Naive B cell (primary cell): ENCODE measurements around the gene DYDC1. TPM values are rescaled to one million over a fixed set of nuclear protein-coding genes. Genes with fewer than 3 reads are reported as not detected.
"Not testable (repeated sequence)": the region's sequence is repeated elsewhere in the genome, so short reads cannot be mapped to it uniquely, and the experiment has no call there.

ENCODE experiments used
- ATAC-seq, 2 donors: fragments of 150-1000 bp; cut with Tn5 transposase; 2 replicates each; pipeline ENCODE4 v1.10.0; 2021; ENCODE audit warnings: low read depth in 2 of 2, mild to moderate bottlenecking in 2 of 2, moderate library complexity in 2 of 2
- DNase-seq: peaks from one replicate; pipeline ENCODE4 v3.0.0; 2022
- H3K27ac Mint-ChIP-seq, 6 donors: one replicate each; pipeline ENCODE4 v1.8.0; 2020 to 2022; ENCODE audit warnings: mild to moderate bottlenecking in 6 of 6, mixed read lengths in 6 of 6, moderate library complexity in 5 of 6, inconsistent platforms in 2 of 6
- H3K27me3 Mint-ChIP-seq, 3 donors: one replicate each; pipeline ENCODE4 v1.8.0; 2021 to 2022; ENCODE audit warnings: mixed read lengths in 3 of 3, mild to moderate bottlenecking in 1 of 3
- H3K36me3 Mint-ChIP-seq, 2 donors: one replicate each; pipeline ENCODE4 v1.8.0; 2020 to 2022; ENCODE audit warnings: mixed read lengths in 2 of 2, inconsistent platforms in 1 of 2, mild to moderate bottlenecking in 1 of 2
- H3K4me1 Mint-ChIP-seq, 3 donors: one replicate each; pipeline ENCODE4 v1.8.0; 2020 to 2022; ENCODE audit warnings: mixed read lengths in 3 of 3, inconsistent platforms in 1 of 3, mild to moderate bottlenecking in 1 of 3, moderate library complexity in 1 of 3
- H3K4me3 Mint-ChIP-seq, 8 donors: one replicate each; pipeline ENCODE4 v1.8.0; 2020 to 2022; ENCODE audit warnings: mild to moderate bottlenecking in 8 of 8, mixed read lengths in 8 of 8, moderate library complexity in 8 of 8, inconsistent platforms in 2 of 8
- H3K9me3 Mint-ChIP-seq, 7 donors: one replicate each; pipeline ENCODE4 v1.8.0; 2020 to 2022; ENCODE audit warnings: mixed read lengths in 7 of 7, mild to moderate bottlenecking in 5 of 7, inconsistent platforms in 2 of 7, moderate library complexity in 1 of 7
- polyA plus RNA-seq, 6 donors: library from polyadenylated mRNA; unstranded; fragments of 300-500 nt; fragmentation: Illumina TruSeq; gene quantifications; one replicate each; pipeline ENCODE4 v1.2.3, GENCODE V29; 2021; ENCODE audit warnings: low read depth in 6 of 6

DYDC1 gene
- polyA plus RNA-seq, 6 donors from 2014 or later = not detected

GRCh38 chr10:80372675-80373074 is 16.1 kb upstream of the DYDC1 start:
- Mint-ChIP-seq H3K36me3 (peaks cover 11 to 13% of the 10 kb centered on the region in 2 donors), H3K4me1 (no peaks in the 10 kb centered on the region)
- no peak for ATAC-seq

GRCh38 chr10:80371467-80371866 is 14.9 kb upstream of the DYDC1 start:
- H3K36me3 Mint-ChIP-seq = peaks cover 15 to 25% of the 10 kb centered on the region in 2 donors
- peaks cover 8 to 32% (median 24%) of the 10 kb centered on the region in 7 donors for H3K9me3 Mint-ChIP-seq
- ATAC-seq (no peak), DNase-seq (no peak)
- H3K4me3 Mint-ChIP-seq = no peak overlapping the region
- peaks cover 0 to 4% (median 0%) of the 10 kb centered on the region in 3 donors for H3K27me3 Mint-ChIP-seq
- H3K4me1 Mint-ChIP-seq = no peaks in the 10 kb centered on the region
- no peak overlapping the region for H3K27ac Mint-ChIP-seq

More at GRCh38 chr10:80372675-80373074, 16.1 kb upstream of the DYDC1 start:
- H3K9me3 Mint-ChIP-seq = peaks cover 3 to 20% (median 13%) of the 10 kb centered on the region in 7 donors
- DNase-seq = no peak
- H3K4me3 Mint-ChIP-seq = no peak overlapping the region
- H3K27me3 Mint-ChIP-seq = no peaks in the 10 kb centered on the region
- no peak overlapping the region for H3K27ac Mint-ChIP-seq

GRCh38 chr10:80365510-80365909 is 9.0 kb upstream of the DYDC1 start:
- peaks cover 18 to 25% of the 10 kb centered on the region in 2 donors for H3K36me3 Mint-ChIP-seq
- ATAC-seq = no peak
- H3K27me3 Mint-ChIP-seq = peaks cover 0 to 4% (median 0%) of the 10 kb centered on the region in 3 donors
- H3K4me1 Mint-ChIP-seq = no peaks in the 10 kb centered on the region
- H3K4me3 Mint-ChIP-seq = no peak overlapping the region
- no peak overlapping the region for H3K27ac Mint-ChIP-seq
- H3K9me3 Mint-ChIP-seq = peaks cover 11 to 36% (median 28%) of the 10 kb centered on the region in 7 donors
- DNase-seq = no peak

GRCh38 chr10:80359644-80360043 is 3.1 kb upstream of the DYDC1 start:
- Mint-ChIP-seq H3K27me3 (peaks cover 19 to 38% (median 31%) of the 10 kb centered on the region in 3 donors), H3K4me1 (peaks cover 9 to 15% (median 12%) of the 10 kb centered on the region in 3 donors), H3K36me3 (peaks cover 0 to 5% of the 10 kb centered on the region in 2 donors), H3K9me3 (peaks cover 0 to 6% (median 0%) of the 10 kb centered on the region in 7 donors), H3K4me3 (no peak overlapping the region), H3K27ac (no peak overlapping the region)
- DNase-seq (no peak), ATAC-seq (no peak)

GRCh38 chr10:80358925-80359324 is 2.4 kb upstream of the DYDC1 start:
- not testable (repeated sequence) for H3K9me3 Mint-ChIP-seq, H3K36me3 Mint-ChIP-seq, H3K4me3 Mint-ChIP-seq, DNase-seq, H3K27ac Mint-ChIP-seq, ATAC-seq
- Mint-ChIP-seq H3K4me1 (peaks cover 9 to 15% (median 12%) of the 10 kb centered on the region in 3 donors), H3K27me3 (peaks cover 22 to 38% (median 31%) of the 10 kb centered on the region in 3 donors)

GRCh38 chr10:80357851-80358125 is 1.2 kb upstream of the DYDC1 start:
- ATAC-seq = no peak
- Mint-ChIP-seq H3K36me3 (peaks cover 0 to 5% of the 10 kb centered on the region in 2 donors), H3K4me3 (peak overlapping the region in 7 of 8 donors; percentile 29 to 88 (median 79)), H3K9me3 (peaks cover 0 to 6% (median 0%) of the 10 kb centered on the region in 7 donors), H3K27ac (no peak overlapping the region), H3K4me1 (peaks cover 9 to 15% (median 12%) of the 10 kb centered on the region in 3 donors), H3K27me3 (peaks cover 22 to 38% (median 31%) of the 10 kb centered on the region in 3 donors)
- no peak for DNase-seq

GRCh38 chr10:80356989-80357850 is 665 bp upstream of the DYDC1 start:
- Mint-ChIP-seq H3K4me1 (peaks cover 9 to 15% (median 12%) of the 10 kb centered on the region in 3 donors), H3K36me3 (peaks cover 0 to 5% of the 10 kb centered on the region in 2 donors), H3K27ac (peak overlapping the region in 1 of 6 donors; percentile 79), H3K9me3 (peaks cover 0 to 6% (median 0%) of the 10 kb centered on the region in 7 donors), H3K27me3 (peaks cover 22 to 38% (median 31%) of the 10 kb centered on the region in 3 donors), H3K4me3 (peak overlapping the region; percentile 65 to 88 (median 82))
- DNase-seq (no peak), ATAC-seq (peak; percentile 31 to 41)

- peaks cover 12 to 26% (median 20%) of the 10 kb centered on the region in 3 donors for H3K27me3 Mint-ChIP-seq
- H3K4me3 Mint-ChIP-seq = no peak overlapping the region
- H3K9me3 Mint-ChIP-seq = no peaks in the 10 kb centered on the region
- peaks cover 0 to 6% (median 0%) of the 10 kb centered on the region in 3 donors for H3K4me1 Mint-ChIP-seq
- no peak overlapping the region for H3K27ac Mint-ChIP-seq
- ATAC-seq = no peak
- DNase-seq = no peak
- H3K36me3 Mint-ChIP-seq = peaks cover 0 to 5% of the 10 kb centered on the region in 2 donors
Observed at GRCh38 chr10:80351220-80351619, 5.3 kb downstream of the DYDC1 start.

- Mint-ChIP-seq H3K9me3 (no peaks in the 10 kb centered on the region), H3K27ac (no peak overlapping the region), H3K4me3 (no peak overlapping the region), H3K27me3 (peaks cover 2 to 18% (median 12%) of the 10 kb centered on the region in 3 donors), H3K4me1 (no peaks in the 10 kb centered on the region), H3K36me3 (no peaks in the 10 kb centered on the region)
- no peak for ATAC-seq
- DNase-seq = no peak
Observed at GRCh38 chr10:80350251-80350650, 6.3 kb downstream of the DYDC1 start.

GRCh38 chr10:80344912-80345311 is 11.6 kb downstream of the DYDC1 start:
- Mint-ChIP-seq H3K9me3 (no peaks in the 10 kb centered on the region), H3K27me3 (peaks cover 0 to 2% (median 0%) of the 10 kb centered on the region in 3 donors), H3K36me3 (no peaks in the 10 kb centered on the region), H3K4me3 (no peak overlapping the region), H3K4me1 (no peaks in the 10 kb centered on the region), H3K27ac (no peak overlapping the region)
- no peak for ATAC-seq
- no peak for DNase-seq

GRCh38 chr10:80344276-80344675 is 12.3 kb downstream of the DYDC1 start:
- ATAC-seq (no peak), DNase-seq (no peak)
- H3K4me1 Mint-ChIP-seq = no peaks in the 10 kb centered on the region
- no peaks in the 10 kb centered on the region for H3K36me3 Mint-ChIP-seq
- H3K27ac Mint-ChIP-seq = no peak overlapping the region
- H3K4me3 Mint-ChIP-seq = no peak overlapping the region
- no peaks in the 10 kb centered on the region for H3K27me3 Mint-ChIP-seq
- H3K9me3 Mint-ChIP-seq = no peaks in the 10 kb centered on the region

- peaks cover 0 to 4% (median 0%) of the 10 kb centered on the region in 7 donors for H3K9me3 Mint-ChIP-seq
- no peak for ATAC-seq
- H3K27me3 Mint-ChIP-seq = no peaks in the 10 kb centered on the region
- no peak overlapping the region for H3K4me3 Mint-ChIP-seq
- H3K36me3 Mint-ChIP-seq = no peaks in the 10 kb centered on the region
- no peak for DNase-seq
- H3K4me1 Mint-ChIP-seq = no peaks in the 10 kb centered on the region
- H3K27ac Mint-ChIP-seq = no peak overlapping the region
Observed at GRCh38 chr10:80333983-80334382, 22.6 kb downstream of the DYDC1 start.

GRCh38 chr10:80324891-80325364 is 31.6 kb downstream of the DYDC1 start:
- no peak for ATAC-seq
- Mint-ChIP-seq H3K27me3 (no peaks in the 10 kb centered on the region), H3K4me3 (no peak overlapping the region), H3K4me1 (no peaks in the 10 kb centered on the region), H3K36me3 (no peaks in the 10 kb centered on the region), H3K9me3 (no peaks in the 10 kb centered on the region), H3K27ac (no peak overlapping the region)
- DNase-seq = no peak

- DNase-seq = no peak
- no peaks in the 10 kb centered on the region for H3K36me3 Mint-ChIP-seq
Observed at GRCh38 chr10:80324086-80324485, 32.5 kb downstream of the DYDC1 start.

More at GRCh38 chr10:80324086-80324485, 32.5 kb downstream of the DYDC1 start:
- Mint-ChIP-seq H3K9me3 (no peaks in the 10 kb centered on the region), H3K27me3 (no peaks in the 10 kb centered on the region), H3K27ac (no peak overlapping the region), H3K4me1 (no peaks in the 10 kb centered on the region), H3K4me3 (no peak overlapping the region)
- ATAC-seq = no peak
